ENCODE results near the gene HPSE2. TPM values are rescaled to one million over a fixed set of nuclear protein-coding genes. Genes with fewer than 3 reads are reported as not detected.

HPSE2 gene
- total and polyA plus RNA-seq, 2 of the 8 experiments (the other 6 are each of a cell fraction or from before 2014, with no cell fraction given): 0.41 to 0.58 TPM

DNA sequence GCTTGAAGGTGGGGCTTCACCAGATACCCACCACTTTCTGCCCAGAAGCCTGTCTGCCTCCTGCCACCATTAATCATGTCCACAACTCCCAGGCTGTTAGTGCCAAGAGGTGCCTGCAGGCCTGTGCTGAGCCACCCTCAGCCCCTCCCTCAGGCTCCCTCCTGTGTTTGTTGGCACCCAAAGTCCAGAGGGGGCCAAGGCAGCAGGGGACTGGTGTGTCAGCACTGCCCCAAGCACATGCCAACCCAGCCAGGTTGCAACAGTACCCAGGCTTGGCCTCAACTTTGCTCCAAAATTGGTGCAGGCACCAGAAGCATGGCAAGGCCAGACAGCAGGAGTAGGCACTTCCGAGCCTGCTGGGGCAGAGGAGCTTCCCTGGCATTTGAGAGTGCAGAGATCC is 111.3 kb downstream of the HPSE2 start:
- Histone ChIP-seq H3K56ac (replicated peaks; ENCODE audit: insufficient read length, low read depth, low read length) (no peak overlapping the region), H2BK12ac (ENCODE audit: low read depth, low read length) (no peak overlapping the region), H3K27me3 (replicated peaks in 1 of 4; ENCODE audit: control insufficient read depth in 3 of 4, extremely low read depth in 1 of 4, insufficient read depth in 3 of 4, low read length in 3 of 4) (no peaks in the 10 kb centered on the region), H3K4me3 (ENCODE audit: extremely low read depth in 1 of 4, insufficient read depth in 2 of 4, low read depth in 3 of 4, low read length in 4 of 4) (no peak overlapping the region), H2BK120ac (replicated peaks; ENCODE audit: low read depth, low read length) (no peak overlapping the region), H4K8ac (ENCODE audit: extremely low read depth, insufficient read depth, low read length) (no peak overlapping the region; the same call in 1 of the 2 replicates), H3K79me1 (ENCODE audit: low read depth, low read length) (no peaks in the 10 kb centered on the region), H3K4me2 (ENCODE audit: insufficient read depth in 1 of 2, low read depth in 2 of 2, low read length in 2 of 2) (no peak overlapping the region), H4K5ac (ENCODE audit: insufficient read length, low read depth, low read length) (no peak overlapping the region), H3K9me3 (ENCODE audit: insufficient read depth in 2 of 2, low read depth in 1 of 2, low read length in 1 of 2) (peaks cover 14 to 21% of the 10 kb centered on the region in 2 experiments; a peak in 3 of 4 replicates), H3K9ac (replicated peaks in 1 of 4; ENCODE audit: extremely low read depth in 1 of 4, low read depth in 3 of 4, low read length in 3 of 4) (no peak overlapping the region), H2BK15ac (ENCODE audit: low read length) (no peak overlapping the region), H3K27ac (ENCODE audit: low read depth, low read length) (no peak overlapping the region), H3K14ac (ENCODE audit: insufficient read length) (no peak overlapping the region), H2AFZ (ENCODE audit: low read length) (no peak overlapping the region), H3K23me2 (ENCODE audit: low read depth, low read length) (no peaks in the 10 kb centered on the region), H3K79me2 (ENCODE audit: control insufficient read depth in 1 of 2, insufficient read depth in 2 of 2, low read length in 2 of 2) (no peaks in the 10 kb centered on the region), H3K4me1 (replicated peaks in 1 of 4; ENCODE audit: control insufficient read depth in 3 of 4, insufficient read depth in 4 of 4, low read length in 3 of 4) (no peaks in the 10 kb centered on the region), H4K91ac (replicated peaks; ENCODE audit: insufficient read length, low read length) (no peak overlapping the region), H3K23ac (ENCODE audit: insufficient read length) (no peak overlapping the region), H4K20me1 (replicated peaks in 1 of 2; ENCODE audit: control insufficient read depth in 1 of 2, insufficient read depth in 2 of 2, low read length in 2 of 2) (no peaks in the 10 kb centered on the region), H2AK5ac (ENCODE audit: low read depth, low read length) (no peak overlapping the region), H3K4ac (replicated peaks; ENCODE audit: insufficient read length, low read depth, low read length) (no peak overlapping the region), H2BK20ac (ENCODE audit: low read length) (no peak overlapping the region), H3K36me3 (ENCODE audit: control insufficient read depth in 2 of 4, insufficient read depth in 4 of 4, low read length in 3 of 4) (no peaks in the 10 kb centered on the region), H3K18ac (ENCODE audit: extremely low read depth, low read length) (no peak overlapping the region), H2BK5ac (ENCODE audit: low read depth, low read length) (no peak overlapping the region)
- ChIA-PET POLR2A (ENCODE audit: partially characterized antibody) (no interaction called here), CTCF (ENCODE audit: partially characterized antibody) (interaction anchor here (1.3 kb wide), 1 partner anchor 116 kb away, joined by 3 read pairs; no protein-coding TSS in a partner anchor)
- DNase-seq (ENCODE audit: low read depth in 1 of 2, low spot score in 2 of 2) (no peak), FAIRE-seq (no peak)
- 90% methylated on average over 1 of the region's 1 CpG; no CpG with 5 or more reads in 1 of the 2 experiments for WGBS, 2 experiments (ENCODE audit: extremely low coverage in 1 of 2, insufficient coverage in 1 of 2, insufficient read length in 1 of 2, insufficient replicate concordance in 2 of 2, low coverage in 1 of 2, low lambda C conversion rate in 2 of 2, missing lambda C conversion rate in 1 of 2)
- TF ChIP-seq ZNF274 (IDR thresholded peaks at IDR 0.05; ENCODE audit: borderline replicate concordance, extremely low read depth, low read length) (no peak), ASH2L (IDR thresholded peaks at IDR 0.05; ENCODE audit: low read length) (no peak), KDM5A (IDR thresholded peaks at IDR 0.05; ENCODE audit: low read length) (no peak), CBX5 (IDR thresholded peaks at IDR 0.05; ENCODE audit: low read depth, low read length) (no peak), RFX5 (IDR thresholded peaks at IDR 0.05; ENCODE audit: borderline replicate concordance, low read depth, low read length) (no peak), SP2 (IDR thresholded peaks at IDR 0.05; ENCODE audit: low read length) (no peak), RNF2 (IDR thresholded peaks at IDR 0.05; ENCODE audit: borderline replicate concordance, low read depth, low read length, missing control alignments, poor library complexity, severe bottlenecking) (no peak), SIN3A (conservative IDR thresholded peaks at IDR 0.05 in 1 of 2, IDR thresholded peaks at IDR 0.05 in 1 of 2; ENCODE audit: low read depth in 1 of 2, low read length in 2 of 2) (no peak), SAP30 (IDR thresholded peaks at IDR 0.05; ENCODE audit: insufficient read depth, insufficient replicate concordance, low read length) (no peak), KDM4A (IDR thresholded peaks at IDR 0.05; ENCODE audit: low read depth, low read length, severe bottlenecking) (no peak), GTF2F1 (IDR thresholded peaks at IDR 0.05; ENCODE audit: borderline replicate concordance, low read depth, low read length) (no peak), TBP (IDR thresholded peaks at IDR 0.05; ENCODE audit: low read depth, low read length) (no peak), BRCA1 (IDR thresholded peaks at IDR 0.05; ENCODE audit: low read depth, low read length) (no peak)

All from H1 (cell line).